ENCODE data around the gene BTBD10. TPM values are rescaled to one million over a fixed set of nuclear protein-coding genes. Genes with fewer than 3 reads are reported as not detected.

BTBD10 gene
- total RNA-seq, 1 experiment from 2014 or later: 23.3 TPM

DNA sequence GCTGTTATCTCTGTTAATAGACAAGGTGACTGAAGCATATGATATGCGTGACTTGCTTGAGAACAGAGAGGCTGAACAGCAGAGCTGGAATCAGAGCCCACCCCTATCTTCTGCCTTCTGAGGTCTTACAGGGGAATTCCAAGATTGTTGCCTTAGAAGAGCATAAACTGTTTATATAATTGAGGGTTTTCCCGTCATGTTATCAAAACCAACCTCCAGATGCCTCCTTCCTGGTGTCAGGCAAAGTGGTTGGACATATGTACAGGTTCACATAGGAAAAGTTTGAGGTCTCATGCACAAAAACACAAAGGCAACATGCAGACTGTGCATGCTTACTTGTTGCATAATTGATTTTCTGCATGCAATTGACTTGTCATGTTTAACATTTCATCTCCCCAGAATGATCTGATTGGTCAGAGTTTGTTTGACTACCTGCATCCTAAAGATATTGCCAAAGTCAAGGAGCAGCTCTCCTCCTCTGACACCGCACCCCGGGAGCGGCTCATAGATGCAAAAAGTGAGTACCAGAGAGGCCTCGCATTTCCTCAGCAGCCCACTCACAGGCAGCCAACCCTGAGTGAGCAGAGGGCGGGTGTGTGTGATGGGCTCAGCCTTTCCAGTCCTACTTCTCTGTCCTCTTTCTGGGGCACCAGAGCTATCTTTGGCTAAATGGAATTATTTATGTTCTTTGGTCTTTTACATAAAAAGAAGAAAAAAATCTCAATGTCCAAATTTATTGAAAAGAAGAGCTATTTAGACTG lies 96.6 kb downstream of the BTBD10 start:
- H4K91ac ChIP-seq (ENCODE audit: insufficient read length, low read depth, low read length): no peak overlapping the region
- no peak for DNase-seq

More for the DNA sequence above, 96.6 kb downstream of the BTBD10 start:
- no peaks in the 10 kb centered on the region for H4K20me1 ChIP-seq (ENCODE audit: control insufficient read depth, insufficient read depth, insufficient read length)
- H3T11ph ChIP-seq (ENCODE audit: low read length): no peak overlapping the region
- no peak overlapping the region for H4K5ac ChIP-seq (ENCODE audit: insufficient read length, low read depth, low read length)
- no peak overlapping the region for H3K4me2 ChIP-seq (ENCODE audit: insufficient read depth, insufficient read length, low read length)
- H3K9me3 Mint-ChIP-seq: no peaks in the 10 kb centered on the region
- H2BK15ac ChIP-seq (ENCODE audit: low read depth, low read length): no peak overlapping the region
- H2AFZ ChIP-seq (ENCODE audit: low read length): no peak overlapping the region
- H3K4me1 ChIP-seq (ENCODE audit: insufficient read depth, low read length): no peaks in the 10 kb centered on the region
- peaks cover 0 to 6% of the 10 kb centered on the region in 2 experiments; a peak in 2 of 4 replicates for H3K4me1 Mint-ChIP-seq
- H3K27me3 ChIP-seq (ENCODE audit: insufficient read depth, low read length): no peaks in the 10 kb centered on the region
- H3K14ac ChIP-seq (ENCODE audit: insufficient read depth, low read length): no peak overlapping the region
- H3K23ac ChIP-seq (ENCODE audit: insufficient read length, low read depth, low read length): no peak overlapping the region
- H3K9ac ChIP-seq (ENCODE audit: extremely low read depth, insufficient read length, low read length): no peak overlapping the region
- no peak overlapping the region for H4K8ac ChIP-seq (replicated peaks; ENCODE audit: insufficient read length, low read depth, low read length)
- H3K79me2 ChIP-seq (ENCODE audit: insufficient read depth, low read length): no peaks in the 10 kb centered on the region
- no peak overlapping the region for H3K18ac ChIP-seq (ENCODE audit: insufficient read length, low read depth, low read length)
- no peaks in the 10 kb centered on the region for H3K9me3 ChIP-seq (ENCODE audit: control insufficient read depth, low read depth, low read length)
- no peaks in the 10 kb centered on the region for H3K23me2 ChIP-seq (ENCODE audit: insufficient read length, low read depth, low read length, poor library complexity, severe bottlenecking)
- no peak overlapping the region for H2BK120ac ChIP-seq (ENCODE audit: low read depth, low read length, poor library complexity, severe bottlenecking)
- H2BK5ac ChIP-seq (ENCODE audit: insufficient read length, low read length): no peak overlapping the region
- peaks cover 15% of the 10 kb centered on the region for H3K27me3 Mint-ChIP-seq (ENCODE audit: low read depth)
- H3K27ac ChIP-seq (ENCODE audit: insufficient read length, low read depth, low read length): no peak overlapping the region
- no peak overlapping the region for H3K4me3 Mint-ChIP-seq
- H3K4ac ChIP-seq (ENCODE audit: low read depth, low read length): no peak overlapping the region
- TF ChIP-seq, protein P1, sequence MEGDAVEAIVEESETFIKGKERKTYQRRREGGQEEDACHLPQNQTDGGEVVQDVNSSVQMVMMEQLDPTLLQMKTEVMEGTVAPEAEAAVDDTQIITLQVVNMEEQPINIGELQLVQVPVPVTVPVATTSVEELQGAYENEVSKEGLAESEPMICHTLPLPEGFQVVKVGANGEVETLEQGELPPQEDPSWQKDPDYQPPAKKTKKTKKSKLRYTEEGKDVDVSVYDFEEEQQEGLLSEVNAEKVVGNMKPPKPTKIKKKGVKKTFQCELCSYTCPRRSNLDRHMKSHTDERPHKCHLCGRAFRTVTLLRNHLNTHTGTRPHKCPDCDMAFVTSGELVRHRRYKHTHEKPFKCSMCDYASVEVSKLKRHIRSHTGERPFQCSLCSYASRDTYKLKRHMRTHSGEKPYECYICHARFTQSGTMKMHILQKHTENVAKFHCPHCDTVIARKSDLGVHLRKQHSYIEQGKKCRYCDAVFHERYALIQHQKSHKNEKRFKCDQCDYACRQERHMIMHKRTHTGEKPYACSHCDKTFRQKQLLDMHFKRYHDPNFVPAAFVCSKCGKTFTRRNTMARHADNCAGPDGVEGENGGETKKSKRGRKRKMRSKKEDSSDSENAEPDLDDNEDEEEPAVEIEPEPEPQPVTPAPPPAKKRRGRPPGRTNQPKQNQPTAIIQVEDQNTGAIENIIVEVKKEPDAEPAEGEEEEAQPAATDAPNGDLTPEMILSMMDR (conservative IDR thresholded peaks at IDR 0.05): no peak
- no peaks in the 10 kb centered on the region for H3K79me1 ChIP-seq (ENCODE audit: insufficient read depth, low read depth, low read length, poor library complexity, severe bottlenecking)
- WGBS (ENCODE audit: extremely low coverage, insufficient read length, low lambda C conversion rate): no CpG with 5 or more reads among the region's 7 CpGs
- no peak overlapping the region for H2BK20ac ChIP-seq (ENCODE audit: low read depth, low read length, poor library complexity, severe bottlenecking)
- no peak overlapping the region for H2AK5ac ChIP-seq (ENCODE audit: insufficient read length, low read length)
- H3K56ac ChIP-seq (ENCODE audit: insufficient read length, low read depth, low read length): no peak overlapping the region
- no peaks in the 10 kb centered on the region for H3K36me3 Mint-ChIP-seq (ENCODE audit: insufficient read depth in 1 of 3, low read depth in 3 of 3)
- no peak overlapping the region for H3K27ac Mint-ChIP-seq
- H2BK12ac ChIP-seq (ENCODE audit: insufficient read length, low read depth, low read length): no peak overlapping the region

All from H9 (cell line).